ENCODE measurements around the gene CCBE1.

The CCBE1 gene

DNA sequence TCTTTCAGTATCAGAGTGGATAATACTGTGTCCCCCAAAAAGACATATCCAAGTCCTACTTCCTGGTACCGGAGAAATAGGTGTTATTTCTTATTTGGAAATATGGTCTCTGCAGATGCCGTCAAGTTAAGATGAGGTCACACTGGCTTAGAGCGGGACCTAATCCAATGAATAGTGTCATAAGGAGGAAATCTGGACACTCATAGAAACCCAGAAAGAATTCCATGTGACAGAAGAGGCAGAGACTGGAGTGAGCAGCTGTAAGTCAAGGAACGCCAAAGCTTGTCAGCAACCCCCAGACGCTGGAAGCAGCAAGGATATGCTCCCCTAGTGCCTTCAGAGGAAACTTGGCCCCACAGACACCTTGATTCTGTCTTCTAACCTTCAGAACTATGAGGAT, 69.8 kb downstream of the CCBE1 start:
- Histone ChIP-seq H3K27me3 (ENCODE audit: insufficient read depth, poor library complexity, severe bottlenecking) (peaks cover 4% of the 10 kb centered on the region), H3K27ac (replicated peaks) (no peak overlapping the region), H3K4me3 (replicated peaks; ENCODE audit: insufficient read depth, low read length) (no peak overlapping the region)
- DNase-seq (ENCODE audit: low read depth in 1 of 2, low spot score in 1 of 2) = no peak
- TF ChIP-seq GABPA (IDR thresholded peaks at IDR 0.05; ENCODE audit: low read depth) (no peak), CTCF (IDR thresholded peaks at IDR 0.05; ENCODE audit: insufficient read depth, low read length) (no peak), REST (IDR thresholded peaks at IDR 0.05; ENCODE audit: insufficient replicate concordance, low read depth) (no peak), POLR2AphosphoS5 (IDR thresholded peaks at IDR 0.05; ENCODE audit: low read depth) (no peak), SPI1 (IDR thresholded peaks at IDR 0.05; ENCODE audit: borderline replicate concordance, low read depth) (no peak)

- DNase-seq (ENCODE audit: low read depth in 1 of 2, low spot score in 1 of 2) = no peak
- TF ChIP-seq POLR2AphosphoS5 (IDR thresholded peaks at IDR 0.05; ENCODE audit: low read depth) (no peak), CTCF (IDR thresholded peaks at IDR 0.05; ENCODE audit: insufficient read depth, low read length) (no peak), GABPA (IDR thresholded peaks at IDR 0.05; ENCODE audit: low read depth) (no peak), SPI1 (IDR thresholded peaks at IDR 0.05; ENCODE audit: borderline replicate concordance, low read depth) (no peak), REST (IDR thresholded peaks at IDR 0.05; ENCODE audit: insufficient replicate concordance, low read depth) (no peak)
- no peak overlapping the region for H3K4me3 ChIP-seq (replicated peaks; ENCODE audit: insufficient read depth, low read length)
- peaks cover 11% of the 10 kb centered on the region for H3K27me3 ChIP-seq (ENCODE audit: insufficient read depth, poor library complexity, severe bottlenecking)
- no peak overlapping the region for H3K27ac ChIP-seq (replicated peaks)
Measured at GRCh38 chr18:59624369-59624765, 72.9 kb downstream of the CCBE1 start.

GRCh38 chr18:59623456-59624368, 73.5 kb downstream of the CCBE1 start:
- no peak overlapping the region for H3K27ac ChIP-seq (replicated peaks)
- H3K27me3 ChIP-seq (ENCODE audit: insufficient read depth, poor library complexity, severe bottlenecking) = peaks cover 15% of the 10 kb centered on the region
- TF ChIP-seq POLR2AphosphoS5 (IDR thresholded peaks at IDR 0.05; ENCODE audit: low read depth) = no peak
- no peak for TF ChIP-seq GABPA (IDR thresholded peaks at IDR 0.05; ENCODE audit: low read depth)
- TF ChIP-seq REST (IDR thresholded peaks at IDR 0.05; ENCODE audit: insufficient replicate concordance, low read depth) = no peak
- TF ChIP-seq SPI1 (IDR thresholded peaks at IDR 0.05; ENCODE audit: borderline replicate concordance, low read depth) = no peak
- TF ChIP-seq CTCF (IDR thresholded peaks at IDR 0.05; ENCODE audit: insufficient read depth, low read length) = no peak
- DNase-seq (ENCODE audit: low read depth in 1 of 2, low spot score in 1 of 2) = no peak
- no peak overlapping the region for H3K4me3 ChIP-seq (replicated peaks; ENCODE audit: insufficient read depth, low read length)

All from HL-60 (cell line).